ENCODE measurements around the gene KRT33A. TPM values are rescaled to one million over a fixed set of nuclear protein-coding genes. Genes with fewer than 3 reads are reported as not detected.

KRT33A gene
- total and polyA plus RNA-seq, 10 donors, result not detected

DNA sequence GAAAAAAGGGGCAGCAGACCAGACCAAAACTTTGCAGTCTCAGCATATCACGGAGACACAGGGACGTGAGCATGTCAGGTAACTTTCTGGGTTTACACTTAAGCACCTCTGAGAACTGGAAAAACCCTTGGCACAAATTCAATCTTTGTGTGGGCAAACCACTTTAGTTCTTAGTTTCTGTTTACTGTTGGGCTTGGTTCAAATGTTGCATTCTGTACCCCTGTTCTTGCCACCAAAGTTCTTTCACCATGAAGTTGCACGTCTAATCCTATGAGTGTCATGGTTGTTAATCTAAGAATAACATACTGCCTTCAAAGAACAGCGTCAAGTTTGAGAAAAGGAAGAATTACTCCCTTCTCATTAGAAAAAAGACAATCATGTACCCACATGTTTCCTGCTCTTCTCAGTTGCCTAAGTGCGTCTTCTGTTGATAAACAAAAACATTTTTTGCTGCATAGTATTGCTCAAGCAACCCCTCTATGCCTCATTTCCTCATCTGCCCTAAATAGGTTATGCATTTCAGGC is 11.6 kb downstream of the KRT33A start:
- peaks cover 0 to 6% (median 0%) of the 10 kb centered on the region in 7 donors for H3K27me3 ChIP-seq (replicated peaks in 1 of 7)
- H3K27ac ChIP-seq, result peak overlapping the region in 7 of 8 donors; percentile 10 to 84 (median 48)
- 13 to 31% (median 27%) methylated on average over 5 of the region's 5 CpGs for WGBS, 5 donors
- intact Hi-C loops (cut with DNase I; ENCODE audit: low total_unique reads), result no loop called here
- H3K36me3 ChIP-seq, result no peaks in the 10 kb centered on the region
- H3K4me1 ChIP-seq, result peaks cover 0 to 26% (median 14%) of the 10 kb centered on the region in 6 donors
- DNase-seq, result no peak
- no peak overlapping the region for H3K4me3 ChIP-seq
- TF ChIP-seq POLR2A (IDR thresholded peaks at IDR 0.05) (no peak), POLR2AphosphoS5 (IDR thresholded peaks at IDR 0.05) (no peak)
- TF ChIP-seq, protein P1, sequence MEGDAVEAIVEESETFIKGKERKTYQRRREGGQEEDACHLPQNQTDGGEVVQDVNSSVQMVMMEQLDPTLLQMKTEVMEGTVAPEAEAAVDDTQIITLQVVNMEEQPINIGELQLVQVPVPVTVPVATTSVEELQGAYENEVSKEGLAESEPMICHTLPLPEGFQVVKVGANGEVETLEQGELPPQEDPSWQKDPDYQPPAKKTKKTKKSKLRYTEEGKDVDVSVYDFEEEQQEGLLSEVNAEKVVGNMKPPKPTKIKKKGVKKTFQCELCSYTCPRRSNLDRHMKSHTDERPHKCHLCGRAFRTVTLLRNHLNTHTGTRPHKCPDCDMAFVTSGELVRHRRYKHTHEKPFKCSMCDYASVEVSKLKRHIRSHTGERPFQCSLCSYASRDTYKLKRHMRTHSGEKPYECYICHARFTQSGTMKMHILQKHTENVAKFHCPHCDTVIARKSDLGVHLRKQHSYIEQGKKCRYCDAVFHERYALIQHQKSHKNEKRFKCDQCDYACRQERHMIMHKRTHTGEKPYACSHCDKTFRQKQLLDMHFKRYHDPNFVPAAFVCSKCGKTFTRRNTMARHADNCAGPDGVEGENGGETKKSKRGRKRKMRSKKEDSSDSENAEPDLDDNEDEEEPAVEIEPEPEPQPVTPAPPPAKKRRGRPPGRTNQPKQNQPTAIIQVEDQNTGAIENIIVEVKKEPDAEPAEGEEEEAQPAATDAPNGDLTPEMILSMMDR (IDR thresholded peaks at IDR 0.05 in 8 of 11, conservative IDR thresholded peaks at IDR 0.05 in 3 of 11), result no peak
- peaks cover 0 to 24% (median 16%) of the 10 kb centered on the region in 8 donors for H3K9me3 ChIP-seq

DNA sequence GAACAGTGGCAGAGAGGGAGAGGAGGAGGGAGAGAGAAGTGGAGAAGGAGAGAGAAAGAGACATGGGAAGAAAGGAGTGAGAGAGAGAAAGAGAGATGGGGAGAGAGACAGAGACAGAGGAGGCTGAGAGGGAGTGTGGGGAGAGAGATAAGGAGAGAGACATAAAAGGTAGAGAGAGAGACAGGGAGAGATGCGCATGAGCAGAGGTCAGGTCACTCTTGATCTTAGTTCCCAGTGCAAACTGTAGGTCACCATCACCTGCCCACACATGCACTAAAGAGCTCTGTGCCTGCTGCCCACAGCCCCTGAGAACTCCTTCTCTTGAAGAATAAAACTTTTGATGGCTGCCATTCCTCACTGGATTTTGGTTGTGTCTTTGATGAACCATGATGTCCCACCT is 14.9 kb downstream of the KRT33A start:
- intact Hi-C loops (cut with DNase I; ENCODE audit: low total_unique reads), result no loop called here
- H3K27me3 ChIP-seq (replicated peaks in 1 of 7), result peaks cover 0 to 6% (median 0%) of the 10 kb centered on the region in 7 donors
- WGBS, 5 donors, result 88 to 100% (median 94%) methylated on average over 1 of the region's 1 CpG
- no peak overlapping the region for H3K27ac ChIP-seq
- TF ChIP-seq POLR2AphosphoS5 (IDR thresholded peaks at IDR 0.05), result no peak
- TF ChIP-seq, protein P1 (IDR thresholded peaks at IDR 0.05 in 8 of 11, conservative IDR thresholded peaks at IDR 0.05 in 3 of 11), result no peak
- TF ChIP-seq POLR2A (IDR thresholded peaks at IDR 0.05), result no peak
- H3K4me3 ChIP-seq, result no peak overlapping the region
- peaks cover 0 to 22% (median 14%) of the 10 kb centered on the region in 6 donors for H3K4me1 ChIP-seq
- DNase-seq, result no peak
- H3K36me3 ChIP-seq, result no peaks in the 10 kb centered on the region
- no peaks in the 10 kb centered on the region for H3K9me3 ChIP-seq

DNA sequence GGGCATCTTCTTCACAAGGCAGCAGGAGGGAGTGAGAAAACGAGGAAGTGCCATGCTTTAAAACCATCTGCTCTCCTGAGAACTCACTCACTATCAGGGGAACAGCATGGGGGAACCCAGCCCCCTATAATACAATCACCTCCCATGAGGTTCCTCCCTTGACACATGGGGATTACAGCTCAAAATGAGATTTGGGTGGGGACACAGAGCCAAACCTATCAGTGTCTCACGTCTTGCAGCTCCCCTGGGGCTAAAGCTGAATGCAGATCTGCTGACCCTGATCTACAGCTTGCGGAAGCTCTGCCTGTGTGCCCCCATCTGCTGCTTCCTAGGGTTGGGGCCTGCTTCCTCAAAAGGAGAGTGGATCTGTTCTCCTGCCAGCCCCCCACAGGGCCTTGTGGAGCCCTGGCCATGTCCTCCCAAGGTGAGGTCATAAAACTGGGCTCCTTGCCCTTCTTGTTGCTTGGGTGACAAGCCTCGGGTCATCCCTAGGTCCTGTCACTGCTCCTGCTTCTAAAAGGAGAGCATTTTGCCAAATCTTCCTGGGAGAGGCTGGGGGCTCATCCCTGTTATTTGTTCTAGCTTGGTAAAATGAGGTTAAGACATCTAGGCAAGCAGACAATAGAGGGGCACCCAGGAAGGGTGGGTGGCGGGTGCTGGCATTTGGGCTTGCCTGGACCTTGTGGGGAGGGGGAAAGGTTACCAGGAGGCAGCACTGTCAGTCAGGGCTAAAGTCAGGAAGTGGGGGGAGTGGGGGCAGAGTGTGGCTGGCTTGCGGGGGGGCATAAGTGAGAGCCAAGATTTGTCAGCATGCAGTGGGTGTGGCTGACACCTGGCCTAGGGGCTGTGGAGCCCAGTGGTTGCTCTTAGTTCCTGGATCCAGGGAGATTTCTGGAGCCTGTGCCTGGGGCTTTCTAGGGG is 16.0 kb downstream of the KRT33A start:
- 68 to 78% (median 71%) methylated on average over 5 to 6 of the region's 6 CpGs for WGBS, 5 donors
- intact Hi-C loops (cut with DNase I; ENCODE audit: low total_unique reads), result no loop called here
- TF ChIP-seq POLR2A (IDR thresholded peaks at IDR 0.05), result no peak
- TF ChIP-seq, protein P1 (IDR thresholded peaks at IDR 0.05 in 8 of 11, conservative IDR thresholded peaks at IDR 0.05 in 3 of 11), result no peak
- no peak for TF ChIP-seq POLR2AphosphoS5 (IDR thresholded peaks at IDR 0.05)

DNA sequence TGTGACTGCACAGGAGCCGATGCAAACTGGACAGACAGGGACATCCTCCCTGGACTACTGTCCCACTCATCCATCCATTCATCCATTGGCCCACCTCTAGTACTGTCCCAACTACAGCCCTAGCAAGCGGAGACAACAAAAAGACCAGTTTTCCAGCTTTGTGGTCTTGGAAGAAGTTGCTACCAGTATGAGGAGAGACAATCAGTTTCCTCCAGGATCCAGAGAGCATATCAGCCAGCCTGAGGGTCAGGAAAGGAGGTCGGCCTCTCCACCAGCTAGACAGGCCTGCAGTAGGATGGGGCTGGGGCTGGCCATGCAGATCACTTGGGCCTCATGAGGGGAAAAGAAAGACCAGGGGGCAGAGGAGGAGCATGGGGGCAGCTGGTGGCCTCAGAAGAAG is 16.8 kb downstream of the KRT33A start:
- H3K27me3 ChIP-seq (replicated peaks in 1 of 7), result peaks cover 0 to 6% (median 0%) of the 10 kb centered on the region in 7 donors
- intact Hi-C loops (cut with DNase I; ENCODE audit: low total_unique reads), result no loop called here

More for the DNA sequence above, 16.0 kb downstream of the KRT33A start:
- Histone ChIP-seq H3K4me3 (no peak overlapping the region), H3K27me3 (replicated peaks in 1 of 7) (peaks cover 0 to 6% (median 0%) of the 10 kb centered on the region in 7 donors), H3K9me3 (no peaks in the 10 kb centered on the region), H3K4me1 (peaks cover 0 to 11% (median 6%) of the 10 kb centered on the region in 6 donors), H3K27ac (no peak overlapping the region), H3K36me3 (no peaks in the 10 kb centered on the region)
- no peak for DNase-seq

More for the DNA sequence above, 16.8 kb downstream of the KRT33A start:
- Histone ChIP-seq H3K4me3 (no peak overlapping the region), H3K4me1 (peaks cover 0 to 3% (median 0%) of the 10 kb centered on the region in 6 donors), H3K36me3 (no peaks in the 10 kb centered on the region), H3K9me3 (no peaks in the 10 kb centered on the region), H3K27ac (no peak overlapping the region)
- WGBS, 5 donors, result 88 to 97% (median 92%) methylated on average over 3 of the region's 3 CpGs
- TF ChIP-seq POLR2A (IDR thresholded peaks at IDR 0.05), result no peak
- TF ChIP-seq, protein P1 (IDR thresholded peaks at IDR 0.05 in 8 of 11, conservative IDR thresholded peaks at IDR 0.05 in 3 of 11), result no peak
- no peak for TF ChIP-seq POLR2AphosphoS5 (IDR thresholded peaks at IDR 0.05)
- DNase-seq, result no peak
